OCI-LY1 (cell line): ENCODE measurements around the gene PAM.

ENCODE experiments used
- EZH2 ChIP-seq: fragments of 200-600 bp; sonication (generic), shearing (Covaris generic); IDR thresholded peaks from 2 replicates; pipeline ENCODE4 v1.8.0; 2017; ENCODE audit warnings: borderline replicate concordance, mixed run types, mild to moderate bottlenecking, antibody characterized with exemption, low read length, moderate library complexity, mixed read lengths
- TF ChIP-seq, protein P1 (sequence below): fragments of 200-600 bp; sonication (generic), shearing (Covaris generic); IDR thresholded peaks from 2 replicates; pipeline ENCODE4 v1.5.1; 2017; ENCODE audit warnings: mild to moderate bottlenecking, antibody characterized with exemption, low read length, moderate library complexity, mixed read lengths

DNA sequence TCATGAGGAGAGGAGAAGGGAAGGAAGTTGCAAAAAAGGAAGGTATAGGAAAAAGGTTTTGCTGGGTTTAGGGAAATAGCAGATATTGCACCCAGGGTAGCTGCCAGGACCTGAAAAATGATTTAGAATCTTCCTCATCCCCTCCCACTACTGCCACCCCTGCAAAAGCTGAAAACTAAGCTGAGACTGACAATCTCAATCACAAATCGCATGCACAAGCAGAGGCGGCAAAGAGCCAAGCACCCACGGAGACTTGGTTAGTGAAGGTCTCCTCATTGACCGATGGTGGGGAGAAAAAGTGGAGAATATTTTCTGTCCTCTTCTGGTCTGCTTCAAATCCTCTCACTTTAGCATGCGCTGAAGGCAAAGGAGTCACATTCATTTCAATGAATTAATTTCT, 39.1 kb upstream of the PAM start:
- TF ChIP-seq, protein P1, sequence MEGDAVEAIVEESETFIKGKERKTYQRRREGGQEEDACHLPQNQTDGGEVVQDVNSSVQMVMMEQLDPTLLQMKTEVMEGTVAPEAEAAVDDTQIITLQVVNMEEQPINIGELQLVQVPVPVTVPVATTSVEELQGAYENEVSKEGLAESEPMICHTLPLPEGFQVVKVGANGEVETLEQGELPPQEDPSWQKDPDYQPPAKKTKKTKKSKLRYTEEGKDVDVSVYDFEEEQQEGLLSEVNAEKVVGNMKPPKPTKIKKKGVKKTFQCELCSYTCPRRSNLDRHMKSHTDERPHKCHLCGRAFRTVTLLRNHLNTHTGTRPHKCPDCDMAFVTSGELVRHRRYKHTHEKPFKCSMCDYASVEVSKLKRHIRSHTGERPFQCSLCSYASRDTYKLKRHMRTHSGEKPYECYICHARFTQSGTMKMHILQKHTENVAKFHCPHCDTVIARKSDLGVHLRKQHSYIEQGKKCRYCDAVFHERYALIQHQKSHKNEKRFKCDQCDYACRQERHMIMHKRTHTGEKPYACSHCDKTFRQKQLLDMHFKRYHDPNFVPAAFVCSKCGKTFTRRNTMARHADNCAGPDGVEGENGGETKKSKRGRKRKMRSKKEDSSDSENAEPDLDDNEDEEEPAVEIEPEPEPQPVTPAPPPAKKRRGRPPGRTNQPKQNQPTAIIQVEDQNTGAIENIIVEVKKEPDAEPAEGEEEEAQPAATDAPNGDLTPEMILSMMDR, result no peak
- TF ChIP-seq EZH2, result no peak
